Smooth muscle cell (in vitro differentiated cells): ENCODE results near the gene ATP8B3. TPM values are rescaled to one million over a fixed set of nuclear protein-coding genes. Genes with fewer than 3 reads are reported as not detected.

Experiments used
- DNase-seq: peaks from one replicate; lab custom pipeline; 2025; ENCODE audit not compliant: unreplicated experiment; lab: John Stamatoyannopoulos, UW
- H2AFZ ChIP-seq: fragments of 200-600 bp; sonication (generic); 2 replicates; pipeline ENCODE4 v1.6.0; 2016; ENCODE audit warnings: antibody characterized with exemption, low read depth, mild to moderate bottlenecking
- H3F3A ChIP-seq: fragments of 200-600 bp; sonication (generic); 2 replicates; pipeline ENCODE4 v1.6.0; 2017; ENCODE audit warnings: antibody characterized with exemption, low read depth
- H3K27ac ChIP-seq: fragments of 200-600 bp; sonication (generic); 2 replicates; pipeline ENCODE4 v1.5.1; 2016; ENCODE audit warnings: low read depth, mild to moderate bottlenecking
- H3K27me3 ChIP-seq: fragments of 200-600 bp; sonication (generic); 2 replicates; pipeline ENCODE4 v1.6.1; 2016; ENCODE audit warnings: low read depth, mild to moderate bottlenecking
- H3K36me3 ChIP-seq: fragments of 200-600 bp; sonication (generic); 2 replicates; pipeline ENCODE4 v1.5.1; 2016; ENCODE audit warnings: low read depth
- H3K4me1 ChIP-seq: fragments of 200-600 bp; sonication (generic); 2 replicates; pipeline ENCODE4 v1.5.1; 2016; ENCODE audit warnings: low read depth
- H3K4me2 ChIP-seq: fragments of 200-600 bp; sonication (generic); 2 replicates; pipeline ENCODE4 v1.6.0; 2016; ENCODE audit warnings: mild to moderate bottlenecking
- H3K4me3 ChIP-seq: fragments of 200-600 bp; sonication (generic); 2 replicates; pipeline ENCODE4 v1.5.1; 2016; ENCODE audit warnings: mild to moderate bottlenecking
- H3K79me2 ChIP-seq: fragments of 200-600 bp; sonication (generic); 2 replicates; pipeline ENCODE4 v1.6.0; 2016; ENCODE audit warnings: low read depth, mild to moderate bottlenecking
- H3K9ac ChIP-seq: fragments of 200-600 bp; sonication (generic); 2 replicates; pipeline ENCODE4 v1.6.0; 2016; ENCODE audit warnings: low read depth
- H3K9me3 ChIP-seq: fragments of 200-600 bp; sonication (generic); replicated peaks from 2 replicates; pipeline ENCODE4 v1.5.1; 2016; ENCODE audit warnings: low read depth
- H4K20me1 ChIP-seq: fragments of 200-600 bp; sonication (generic); 2 replicates; pipeline ENCODE4 v1.6.0; 2016; ENCODE audit warnings: low read depth
- CTCF ChIP-seq: fragments of 200-600 bp; sonication (generic); IDR thresholded peaks from 2 replicates; pipeline ENCODE4 v1.5.1; 2017; ENCODE audit warnings: borderline replicate concordance, mild to moderate bottlenecking, antibody characterized with exemption; ENCODE audit not compliant: insufficient read depth, poor library complexity, severe bottlenecking
- WGBS: methylation state at CpG from one replicate; pipeline ENCODE4 v1.1.7; 2016; ENCODE audit warnings: low lambda C conversion rate; 5-methylcytosine and 5-hydroxymethylcytosine counted together
- polyA plus RNA-seq: library from polyadenylated mRNA; unstranded; fragments of >200 nt; fragmentation: Nextera tagmentation; extraction: Ambion mirVana; gene quantifications from 2 replicates; pipeline ENCODE4 v1.2.1, GENCODE V29; 2016
- total RNA-seq: library from RNA; depleted of rRNA; stranded (reverse); fragments of >200 nt; gene quantifications from 2 replicates; pipeline ENCODE4 v1.2.3, GENCODE V29; 2014

Gene ATP8B3
- total and polyA plus RNA-seq, 2 experiments from 2014 or later: 2.8 to 3.9 TPM

- H3K9ac ChIP-seq: no peak overlapping the region
- H3F3A ChIP-seq: no peaks in the 10 kb centered on the region
- H3K4me2 ChIP-seq: no peak overlapping the region
- H3K9me3 ChIP-seq: no peaks in the 10 kb centered on the region
- no peak overlapping the region for H3K4me3 ChIP-seq
- no peaks in the 10 kb centered on the region for H3K79me2 ChIP-seq
- H3K27ac ChIP-seq: no peak overlapping the region
- no peaks in the 10 kb centered on the region for H3K4me1 ChIP-seq
- peaks cover 92% of the 10 kb centered on the region for H3K27me3 ChIP-seq
- no peaks in the 10 kb centered on the region for H3K36me3 ChIP-seq
- no peaks in the 10 kb centered on the region for H4K20me1 ChIP-seq
- no peak for DNase-seq
- TF ChIP-seq CTCF: no peak
- 37% methylated on average over 14 of the region's 15 CpGs for WGBS
- H2AFZ ChIP-seq: no peak overlapping the region
These were observed 47.3 kb downstream of the ATP8B3 start for GRCh38 chr19:1764729-1765128.

GRCh38 chr19:1763648-1764639 is 48.1 kb downstream of the ATP8B3 start:
- H3K4me3 ChIP-seq: no peak overlapping the region
- no peak overlapping the region for H2AFZ ChIP-seq
- H3K27ac ChIP-seq: no peak overlapping the region
- 19% methylated on average over 38 of the region's 39 CpGs for WGBS
- TF ChIP-seq CTCF: no peak
- no peak overlapping the region for H3K4me2 ChIP-seq
- no peaks in the 10 kb centered on the region for H3K4me1 ChIP-seq
- H3K27me3 ChIP-seq: peaks cover 98% of the 10 kb centered on the region
- no peaks in the 10 kb centered on the region for H3K36me3 ChIP-seq
- no peaks in the 10 kb centered on the region for H4K20me1 ChIP-seq
- H3F3A ChIP-seq: no peaks in the 10 kb centered on the region
- DNase-seq: no peak
- no peaks in the 10 kb centered on the region for H3K79me2 ChIP-seq
- no peak overlapping the region for H3K9ac ChIP-seq
- H3K9me3 ChIP-seq: no peaks in the 10 kb centered on the region

GRCh38 chr19:1762243-1763117 is 49.6 kb downstream of the ATP8B3 start:
- TF ChIP-seq CTCF: no peak
- Histone ChIP-seq H2AFZ (no peak overlapping the region), H3K27ac (no peak overlapping the region), H3K4me2 (no peak overlapping the region), H3K4me3 (no peak overlapping the region), H3K79me2 (no peaks in the 10 kb centered on the region), H3K36me3 (no peaks in the 10 kb centered on the region), H3K9me3 (no peaks in the 10 kb centered on the region), H3K4me1 (no peaks in the 10 kb centered on the region), H3K9ac (no peak overlapping the region), H3F3A (no peaks in the 10 kb centered on the region), H3K27me3 (peaks cover 99% of the 10 kb centered on the region), H4K20me1 (no peaks in the 10 kb centered on the region)
- WGBS: 14% methylated on average over 40 of the region's 56 CpGs
- no peak for DNase-seq
